H1 (cell line): ENCODE data around the gene NEB. TPM values are rescaled to one million over a fixed set of nuclear protein-coding genes. Genes with fewer than 3 reads are reported as not detected.

Experiments used
- CTCF ChIA-PET: fragments of 300-600 bp; sonication (Branson Sonifier 250); formaldehyde crosslinking; loops from one replicate; lab custom pipeline; 2021; ENCODE audit not compliant: partially characterized antibody; lab: Charles Lee
- POLR2A ChIA-PET: fragments of 300-600 bp; sonication (Branson Sonifier 250); formaldehyde crosslinking; loops from one replicate; lab custom pipeline; 2021; ENCODE audit warnings: inconsistent platforms; ENCODE audit not compliant: partially characterized antibody; lab: Charles Lee
- DNase-seq, 2 experiments: peaks; one replicate each; pipeline versions ENCODE4 v3.0.0 to v3.0.0-alpha.2; 2010 to 2022; ENCODE audit warnings: low spot score in 2 of 2, low read depth in 1 of 2, mixed read lengths in 1 of 2
- FAIRE-seq: peaks from 2 replicates; lab custom pipeline; 2011; peaks lifted over from hg19 to GRCh38; lab: Jason Lieb, UNC
- H2AFZ ChIP-seq: 2 replicates; pipeline ENCODE4 v1.8.1; 2012; ENCODE audit warnings: low read length, inconsistent platforms
- H2AK5ac ChIP-seq: 2 replicates; pipeline ENCODE4 v1.6.1; 2013; ENCODE audit warnings: low read depth, low read length
- H2BK120ac ChIP-seq: replicated peaks from 2 replicates; pipeline ENCODE3; 2013; ENCODE audit warnings: low read depth, low read length, inconsistent platforms
- H2BK12ac ChIP-seq: 2 replicates; pipeline ENCODE4 v1.6.1; 2013; ENCODE audit warnings: low read depth, low read length
- H2BK15ac ChIP-seq: 2 replicates; pipeline ENCODE4 v1.6.1; 2013; ENCODE audit warnings: low read length
- H2BK20ac ChIP-seq: 2 replicates; pipeline ENCODE4 v1.6.1; 2013; ENCODE audit warnings: low read length
- H2BK5ac ChIP-seq: 2 replicates; pipeline ENCODE4 v1.6.1; 2013; ENCODE audit warnings: low read depth, low read length
- H3K14ac ChIP-seq: 2 replicates; pipeline ENCODE4 v1.6.1; 2013; ENCODE audit warnings: inconsistent platforms; ENCODE audit not compliant: insufficient read length
- H3K18ac ChIP-seq: 2 replicates; pipeline ENCODE4 v1.6.1; 2013; ENCODE audit warnings: low read length; ENCODE audit errors: extremely low read depth
- H3K23ac ChIP-seq: 2 replicates; pipeline ENCODE4 v1.6.1; 2013; ENCODE audit warnings: inconsistent platforms; ENCODE audit not compliant: insufficient read length
- H3K23me2 ChIP-seq: 2 replicates; pipeline ENCODE4 v1.6.1; 2013; ENCODE audit warnings: low read depth, low read length
- H3K27ac ChIP-seq: 2 replicates; pipeline ENCODE4 v1.6.1; 2011; ENCODE audit warnings: low read depth, low read length, inconsistent platforms
- H3K27me3 ChIP-seq, 4 experiments: replicated peaks in 1 of 4; 1 replicate in 1 of 4; 2 replicates in 3 of 4; pipeline versions ENCODE4 v1.6.1 to v1.8.1; 2011 to 2013; ENCODE audit warnings: low read length in 3 of 4, mild to moderate bottlenecking in 3 of 4, inconsistent platforms in 2 of 4, mixed read lengths in 2 of 4, moderate library complexity in 1 of 4; ENCODE audit not compliant: control insufficient read depth in 3 of 4, insufficient read depth in 3 of 4; ENCODE audit errors: extremely low read depth in 1 of 4
- H3K36me3 ChIP-seq, 4 experiments: 2 replicates each; pipeline versions ENCODE4 v1.6.1 to v1.8.1; 2011 to 2013; ENCODE audit warnings: mild to moderate bottlenecking in 4 of 4, low read length in 3 of 4, moderate library complexity in 2 of 4, control low read depth in 1 of 4, inconsistent platforms in 1 of 4; ENCODE audit not compliant: insufficient read depth in 4 of 4, control insufficient read depth in 2 of 4
- H3K4ac ChIP-seq: replicated peaks from 2 replicates; pipeline ENCODE3; 2013; ENCODE audit warnings: low read length, low read depth, mixed read lengths, inconsistent platforms; ENCODE audit not compliant: insufficient read length
- H3K4me1 ChIP-seq, 4 experiments: replicated peaks in 1 of 4; 1 replicate in 1 of 4; 2 replicates in 3 of 4; pipeline versions ENCODE4 v1.6.1 to v1.8.1; 2011 to 2013; ENCODE audit warnings: low read length in 3 of 4, inconsistent platforms in 2 of 4, mixed read lengths in 1 of 4; ENCODE audit not compliant: insufficient read depth in 4 of 4, control insufficient read depth in 3 of 4
- H3K4me2 ChIP-seq, 2 experiments: 2 replicates each; pipeline versions ENCODE4 v1.6.1 to v1.8.1; 2011 to 2013; ENCODE audit warnings: low read depth in 2 of 2, low read length in 2 of 2, control low read depth in 1 of 2, inconsistent platforms in 1 of 2, mild to moderate bottlenecking in 1 of 2; ENCODE audit not compliant: insufficient read depth in 1 of 2
- H3K4me3 ChIP-seq, 4 experiments: fragments of 200-600, 300-600 bp in 1 of 4; sonication (generic), shearing (Covaris generic), sonication (Bioruptor Twin) in 1 of 4; 2 replicates each; pipeline versions ENCODE4 v1.5.1 to v1.8.1; 2011 to 2016; ENCODE audit warnings: low read length in 4 of 4, low read depth in 3 of 4, control low read depth in 2 of 4, inconsistent platforms in 2 of 4, mild to moderate bottlenecking in 2 of 4, mixed read lengths in 1 of 4, moderate library complexity in 1 of 4; ENCODE audit not compliant: insufficient read depth in 2 of 4; ENCODE audit errors: extremely low read depth in 1 of 4
- H3K56ac ChIP-seq: replicated peaks from 2 replicates; pipeline ENCODE3; 2013; ENCODE audit warnings: low read depth, mild to moderate bottlenecking, mixed read lengths, low read length, inconsistent platforms; ENCODE audit not compliant: insufficient read length
- H3K79me1 ChIP-seq: 2 replicates; pipeline ENCODE4 v1.6.1; 2013; ENCODE audit warnings: low read depth, low read length, control low read depth
- H3K79me2 ChIP-seq, 2 experiments: 2 replicates each; pipeline versions ENCODE4 v1.6.1 to v1.8.1; 2012 to 2013; ENCODE audit warnings: low read length in 2 of 2, mild to moderate bottlenecking in 2 of 2, inconsistent platforms in 1 of 2; ENCODE audit not compliant: insufficient read depth in 2 of 2, control insufficient read depth in 1 of 2
- H3K9ac ChIP-seq, 4 experiments: replicated peaks in 1 of 4; 1 replicate in 1 of 4; 2 replicates in 3 of 4; pipeline versions ENCODE4 v1.6.1 to v1.8.1; 2011 to 2013; ENCODE audit warnings: low read depth in 3 of 4, low read length in 3 of 4, control low read depth in 2 of 4, mild to moderate bottlenecking in 2 of 4, moderate library complexity in 2 of 4, inconsistent platforms in 1 of 4; ENCODE audit errors: extremely low read depth in 1 of 4
- H3K9me3 ChIP-seq, 2 experiments: 2 replicates each; pipeline versions ENCODE4 v1.6.1 to v1.8.1; 2012 to 2013; ENCODE audit warnings: mild to moderate bottlenecking in 2 of 2, moderate library complexity in 2 of 2, control low read depth in 1 of 2, inconsistent platforms in 1 of 2, low read depth in 1 of 2, low read length in 1 of 2, mixed read lengths in 1 of 2; ENCODE audit not compliant: insufficient read depth in 2 of 2
- H4K20me1 ChIP-seq, 2 experiments: replicated peaks in 1 of 2; 2 replicates each; pipeline versions ENCODE3 to v1.8.1; 2011 to 2013; ENCODE audit warnings: inconsistent platforms in 2 of 2, low read length in 2 of 2, mild to moderate bottlenecking in 1 of 2; ENCODE audit not compliant: insufficient read depth in 2 of 2, control insufficient read depth in 1 of 2
- H4K5ac ChIP-seq: 2 replicates; pipeline ENCODE4 v1.6.1; 2013; ENCODE audit warnings: low read length, low read depth, mixed read lengths, inconsistent platforms; ENCODE audit not compliant: insufficient read length
- H4K8ac ChIP-seq: 2 replicates; pipeline ENCODE4 v1.8.0; 2013; ENCODE audit warnings: mild to moderate bottlenecking, moderate library complexity, low read length, inconsistent platforms; ENCODE audit not compliant: insufficient read depth; ENCODE audit errors: extremely low read depth
- H4K91ac ChIP-seq: replicated peaks from 2 replicates; pipeline ENCODE3; 2013; ENCODE audit warnings: low read length, mixed read lengths, inconsistent platforms; ENCODE audit not compliant: insufficient read length
- WGBS, 2 experiments: shearing (Covaris generic) in 1 of 2; methylation state at CpG; one replicate each; pipeline versions ENCODE4 v1.1.6 to v1.1.7; 2013 to 2015; ENCODE audit warnings: low lambda C conversion rate in 2 of 2, mixed read lengths in 2 of 2, inconsistent platforms in 1 of 2, low coverage in 1 of 2, missing lambda C conversion rate in 1 of 2; ENCODE audit not compliant: insufficient replicate concordance in 2 of 2, insufficient coverage in 1 of 2, insufficient read length in 1 of 2; ENCODE audit errors: extremely low coverage in 1 of 2, missing lambda C conversion rate in 1 of 2; 5-methylcytosine and 5-hydroxymethylcytosine counted together
- polyA plus RNA-seq, 7 experiments: library from polyadenylated mRNA; depleted of rRNA in 3 of 7; stranded (reverse) in 5 of 7; unstranded in 2 of 7; fragments of >200 nt in 5 of 7; fragments of 200-250 nt in 2 of 7; gene quantifications; 1 replicate in 5 of 7; 2 replicates in 1 of 7; 4 replicates in 1 of 7; pipeline versions ENCODE4 v1.2.1 to v1.2.3, GENCODE V29; 2011 to 2013; ENCODE audit warnings: missing spikeins in 2 of 7, mixed read lengths in 2 of 7
- total RNA-seq: library from RNA; stranded (reverse); fragmentation: NEBNext Ultra II Directional; extraction: Animal tissue kit (Norgen Biotek cat#: 25700); gene quantifications from 2 replicates; pipeline ENCODE4 v1.2.1, GENCODE V29; 2021

The NEB gene
- total and polyA plus RNA-seq, 2 of the 8 experiments (the other 6 are each of a cell fraction or from before 2014, with no cell fraction given) = 1.4 to 2.5 TPM

DNA sequence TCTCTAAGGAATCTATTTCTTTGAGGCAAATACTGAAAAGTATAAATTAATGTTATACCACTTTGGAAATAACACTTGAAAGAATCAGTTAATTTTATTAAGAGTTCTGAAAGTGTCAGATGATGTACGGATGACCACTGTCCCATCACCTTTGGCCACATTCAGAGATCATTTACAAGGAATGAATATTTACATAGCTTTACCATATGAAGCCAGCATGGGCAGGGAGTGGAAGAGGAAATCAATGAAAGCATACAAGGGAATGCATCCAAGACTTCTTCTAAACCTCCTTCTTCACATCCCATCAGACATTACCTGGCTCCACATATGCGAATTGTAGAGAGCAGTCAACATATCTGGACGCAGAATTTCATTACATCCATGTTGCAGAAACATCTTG, 201.1 kb downstream of the NEB start:
- no peaks in the 10 kb centered on the region for H3K4me1 ChIP-seq
- no peak overlapping the region for H2AK5ac ChIP-seq
- H4K20me1 ChIP-seq = no peaks in the 10 kb centered on the region
- H3K18ac ChIP-seq = no peak overlapping the region
- no peak overlapping the region for H3K56ac ChIP-seq
- DNase-seq = no peak
- no peak overlapping the region for H2AFZ ChIP-seq
- H3K4ac ChIP-seq = no peak overlapping the region
- no peak overlapping the region for H4K8ac ChIP-seq
- H3K23ac ChIP-seq = no peak overlapping the region
- H2BK20ac ChIP-seq = no peak overlapping the region
- H2BK120ac ChIP-seq = no peak overlapping the region
- no peak overlapping the region for H2BK12ac ChIP-seq
- no peaks in the 10 kb centered on the region for H3K9me3 ChIP-seq
- H4K91ac ChIP-seq = no peak overlapping the region
- H3K36me3 ChIP-seq = 0 out of 8 replicates have a peak, but pooled peaks cover 0 to 3% (median 0%) of the 10 kb centered on the region in 4 experiments
- no peak overlapping the region for H3K4me2 ChIP-seq
- ChIA-PET POLR2A (interaction anchor here (1.2 kb wide), 1 partner anchor 142 kb away, joined by 3 read pairs; no protein-coding TSS in a partner anchor), CTCF (interaction anchor here (0.6 kb wide), 1 partner anchor 10 kb away, joined by 3 read pairs; no protein-coding TSS in a partner anchor)
- 94% methylated on average over 3 of the region's 3 CpGs; no CpG with 5 or more reads in 1 of the 2 experiments for WGBS, 2 experiments
- no peak overlapping the region for H3K4me3 ChIP-seq
- no peak overlapping the region for H2BK15ac ChIP-seq
- no peaks in the 10 kb centered on the region for H3K27me3 ChIP-seq
- FAIRE-seq = no peak
- no peak overlapping the region for H2BK5ac ChIP-seq
- H3K79me1 ChIP-seq = no peaks in the 10 kb centered on the region
- H3K14ac ChIP-seq = no peak overlapping the region
- H4K5ac ChIP-seq = no peak overlapping the region
- no peak overlapping the region for H3K9ac ChIP-seq
- no peaks in the 10 kb centered on the region for H3K79me2 ChIP-seq
- no peaks in the 10 kb centered on the region for H3K23me2 ChIP-seq
- H3K27ac ChIP-seq = no peak overlapping the region
